Astrocyte (in vitro differentiated cells and primary cell): ENCODE results near the gene KIF1C.

Experiments
- EZH2 ChIP-seq: IDR thresholded peaks from 2 replicates; pipeline ENCODE4 v1.6.1; 2012; ENCODE audit warnings: mild to moderate bottlenecking, low read length, inconsistent platforms; ENCODE audit not compliant: insufficient read depth
- TF ChIP-seq, protein P1 (sequence below): IDR thresholded peaks from 2 replicates; pipeline ENCODE4 v1.5.1; 2011; ENCODE audit warnings: low read depth, mild to moderate bottlenecking, inconsistent platforms, low read length, moderate library complexity; ENCODE audit not compliant: insufficient read depth

- TF ChIP-seq, protein P1, sequence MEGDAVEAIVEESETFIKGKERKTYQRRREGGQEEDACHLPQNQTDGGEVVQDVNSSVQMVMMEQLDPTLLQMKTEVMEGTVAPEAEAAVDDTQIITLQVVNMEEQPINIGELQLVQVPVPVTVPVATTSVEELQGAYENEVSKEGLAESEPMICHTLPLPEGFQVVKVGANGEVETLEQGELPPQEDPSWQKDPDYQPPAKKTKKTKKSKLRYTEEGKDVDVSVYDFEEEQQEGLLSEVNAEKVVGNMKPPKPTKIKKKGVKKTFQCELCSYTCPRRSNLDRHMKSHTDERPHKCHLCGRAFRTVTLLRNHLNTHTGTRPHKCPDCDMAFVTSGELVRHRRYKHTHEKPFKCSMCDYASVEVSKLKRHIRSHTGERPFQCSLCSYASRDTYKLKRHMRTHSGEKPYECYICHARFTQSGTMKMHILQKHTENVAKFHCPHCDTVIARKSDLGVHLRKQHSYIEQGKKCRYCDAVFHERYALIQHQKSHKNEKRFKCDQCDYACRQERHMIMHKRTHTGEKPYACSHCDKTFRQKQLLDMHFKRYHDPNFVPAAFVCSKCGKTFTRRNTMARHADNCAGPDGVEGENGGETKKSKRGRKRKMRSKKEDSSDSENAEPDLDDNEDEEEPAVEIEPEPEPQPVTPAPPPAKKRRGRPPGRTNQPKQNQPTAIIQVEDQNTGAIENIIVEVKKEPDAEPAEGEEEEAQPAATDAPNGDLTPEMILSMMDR, result no peak
- no peak for TF ChIP-seq EZH2
Measured at GRCh38 chr17:5050278-5050677, 52.5 kb downstream of the KIF1C start.
